SK-N-SH treated with all-trans-retinoic acid at 6 μM for 48 hours (cell line): ENCODE data around the gene ERLIN1.

ENCODE experiments used
- ARNTL ChIP-seq: fragments of 450-650 bp; formaldehyde crosslinking; IDR thresholded peaks from 2 replicates; pipeline ENCODE4 v1.5.0; 2020; ENCODE audit warnings: low read depth, mild to moderate bottlenecking, moderate library complexity, borderline replicate concordance
- BACH2 ChIP-seq: fragments of 250-450 bp; sonication (Bioruptor Pico); IDR thresholded peaks from 2 replicates; pipeline ENCODE4 v1.9.0; 2021; ENCODE audit warnings: mild to moderate bottlenecking, borderline replicate concordance
- CSDC2 ChIP-seq: fragments of 250-450 bp; sonication (Bioruptor Pico); IDR thresholded peaks from 2 replicates; pipeline ENCODE4 v1.5.0; 2020; ENCODE audit warnings: mild to moderate bottlenecking, moderate library complexity
- ESRRG ChIP-seq: fragments of 250-450 bp; sonication (Bioruptor Pico); IDR thresholded peaks from 2 replicates; pipeline ENCODE4 v1.6.1; 2021; ENCODE audit warnings: mild to moderate bottlenecking
- OSR1 ChIP-seq: fragments of 250-450 bp; sonication (Bioruptor Pico); IDR thresholded peaks from 2 replicates; pipeline ENCODE4 v1.8.0; 2022; ENCODE audit warnings: moderate library complexity, mild to moderate bottlenecking, inconsistent platforms
- RARB ChIP-seq: fragments of 250-450 bp; sonication (Bioruptor Pico); IDR thresholded peaks from 2 replicates; pipeline ENCODE4 v1.8.0; 2021; ENCODE audit warnings: mild to moderate bottlenecking, moderate library complexity
- ZFP3 ChIP-seq: fragments of 250-450 bp; sonication (Bioruptor Pico); IDR thresholded peaks from 2 replicates; pipeline ENCODE4 v1.5.0; 2020; ENCODE audit warnings: mild to moderate bottlenecking, moderate library complexity
- ZFP30 ChIP-seq: fragments of 450-650 bp; formaldehyde crosslinking; IDR thresholded peaks from 2 replicates; pipeline ENCODE4 v1.5.0; 2022; ENCODE audit warnings: mild to moderate bottlenecking, moderate library complexity
- ZNF8 ChIP-seq: fragments of 450-650 bp; formaldehyde crosslinking; IDR thresholded peaks from 2 replicates; pipeline ENCODE4 v1.5.0; 2020; ENCODE audit warnings: mild to moderate bottlenecking, moderate library complexity
- TF ChIP-seq, protein P1 (sequence below): fragments of 250-450 bp; sonication (Bioruptor Pico); IDR thresholded peaks from 2 replicates; pipeline ENCODE4 v1.8.0; 2021; ENCODE audit warnings: low read depth, mild to moderate bottlenecking, moderate library complexity, borderline replicate concordance
- TF ChIP-seq, protein P2 (sequence below): fragments of 250-450 bp; sonication (Bioruptor Pico); IDR thresholded peaks from 2 replicates; pipeline ENCODE4 v1.5.0; 2020; ENCODE audit warnings: mild to moderate bottlenecking, moderate library complexity
- TF ChIP-seq, protein P3 (sequence below): fragments of 250-450 bp; sonication (Bioruptor Pico); IDR thresholded peaks from 2 replicates; pipeline ENCODE4 v1.8.0; 2020; ENCODE audit warnings: mild to moderate bottlenecking, moderate library complexity, borderline replicate concordance
- TF ChIP-seq, protein P4 (sequence below): fragments of 250-450 bp; sonication (Bioruptor Pico); IDR thresholded peaks from 2 replicates; pipeline ENCODE4 v1.5.1; 2021; ENCODE audit warnings: mild to moderate bottlenecking, moderate library complexity

GRCh38 chr10:100148353-100149211 is 37.2 kb downstream of the ERLIN1 start:
- TF ChIP-seq CSDC2 (CRISPR knock-in tag) (no peak), ZFP3 (CRISPR knock-in tag) (no peak), ZFP30 (CRISPR knock-in tag) (no peak), BACH2 (CRISPR knock-in tag) (no peak), ARNTL (no peak), OSR1 (no peak), RARB (CRISPR knock-in tag) (no peak), ZNF8 (CRISPR knock-in tag) (no peak), ESRRG (no peak)
- TF ChIP-seq, protein P1, sequence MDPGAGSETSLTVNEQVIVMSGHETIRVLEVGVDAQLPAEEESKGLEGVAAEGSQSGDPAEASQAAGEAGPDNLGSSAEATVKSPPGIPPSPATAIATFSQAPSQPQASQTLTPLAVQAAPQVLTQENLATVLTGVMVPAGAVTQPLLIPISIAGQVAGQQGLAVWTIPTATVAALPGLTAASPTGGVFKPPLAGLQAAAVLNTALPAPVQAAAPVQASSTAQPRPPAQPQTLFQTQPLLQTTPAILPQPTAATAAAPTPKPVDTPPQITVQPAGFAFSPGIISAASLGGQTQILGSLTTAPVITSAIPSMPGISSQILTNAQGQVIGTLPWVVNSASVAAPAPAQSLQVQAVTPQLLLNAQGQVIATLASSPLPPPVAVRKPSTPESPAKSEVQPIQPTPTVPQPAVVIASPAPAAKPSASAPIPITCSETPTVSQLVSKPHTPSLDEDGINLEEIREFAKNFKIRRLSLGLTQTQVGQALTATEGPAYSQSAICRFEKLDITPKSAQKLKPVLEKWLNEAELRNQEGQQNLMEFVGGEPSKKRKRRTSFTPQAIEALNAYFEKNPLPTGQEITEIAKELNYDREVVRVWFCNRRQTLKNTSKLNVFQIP (CRISPR knock-in tag): no peak
- TF ChIP-seq, protein P2, sequence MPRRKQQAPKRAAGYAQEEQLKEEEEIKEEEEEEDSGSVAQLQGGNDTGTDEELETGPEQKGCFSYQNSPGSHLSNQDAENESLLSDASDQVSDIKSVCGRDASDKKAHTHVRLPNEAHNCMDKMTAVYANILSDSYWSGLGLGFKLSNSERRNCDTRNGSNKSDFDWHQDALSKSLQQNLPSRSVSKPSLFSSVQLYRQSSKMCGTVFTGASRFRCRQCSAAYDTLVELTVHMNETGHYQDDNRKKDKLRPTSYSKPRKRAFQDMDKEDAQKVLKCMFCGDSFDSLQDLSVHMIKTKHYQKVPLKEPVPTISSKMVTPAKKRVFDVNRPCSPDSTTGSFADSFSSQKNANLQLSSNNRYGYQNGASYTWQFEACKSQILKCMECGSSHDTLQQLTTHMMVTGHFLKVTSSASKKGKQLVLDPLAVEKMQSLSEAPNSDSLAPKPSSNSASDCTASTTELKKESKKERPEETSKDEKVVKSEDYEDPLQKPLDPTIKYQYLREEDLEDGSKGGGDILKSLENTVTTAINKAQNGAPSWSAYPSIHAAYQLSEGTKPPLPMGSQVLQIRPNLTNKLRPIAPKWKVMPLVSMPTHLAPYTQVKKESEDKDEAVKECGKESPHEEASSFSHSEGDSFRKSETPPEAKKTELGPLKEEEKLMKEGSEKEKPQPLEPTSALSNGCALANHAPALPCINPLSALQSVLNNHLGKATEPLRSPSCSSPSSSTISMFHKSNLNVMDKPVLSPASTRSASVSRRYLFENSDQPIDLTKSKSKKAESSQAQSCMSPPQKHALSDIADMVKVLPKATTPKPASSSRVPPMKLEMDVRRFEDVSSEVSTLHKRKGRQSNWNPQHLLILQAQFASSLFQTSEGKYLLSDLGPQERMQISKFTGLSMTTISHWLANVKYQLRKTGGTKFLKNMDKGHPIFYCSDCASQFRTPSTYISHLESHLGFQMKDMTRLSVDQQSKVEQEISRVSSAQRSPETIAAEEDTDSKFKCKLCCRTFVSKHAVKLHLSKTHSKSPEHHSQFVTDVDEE: no peak
- TF ChIP-seq, protein P3, sequence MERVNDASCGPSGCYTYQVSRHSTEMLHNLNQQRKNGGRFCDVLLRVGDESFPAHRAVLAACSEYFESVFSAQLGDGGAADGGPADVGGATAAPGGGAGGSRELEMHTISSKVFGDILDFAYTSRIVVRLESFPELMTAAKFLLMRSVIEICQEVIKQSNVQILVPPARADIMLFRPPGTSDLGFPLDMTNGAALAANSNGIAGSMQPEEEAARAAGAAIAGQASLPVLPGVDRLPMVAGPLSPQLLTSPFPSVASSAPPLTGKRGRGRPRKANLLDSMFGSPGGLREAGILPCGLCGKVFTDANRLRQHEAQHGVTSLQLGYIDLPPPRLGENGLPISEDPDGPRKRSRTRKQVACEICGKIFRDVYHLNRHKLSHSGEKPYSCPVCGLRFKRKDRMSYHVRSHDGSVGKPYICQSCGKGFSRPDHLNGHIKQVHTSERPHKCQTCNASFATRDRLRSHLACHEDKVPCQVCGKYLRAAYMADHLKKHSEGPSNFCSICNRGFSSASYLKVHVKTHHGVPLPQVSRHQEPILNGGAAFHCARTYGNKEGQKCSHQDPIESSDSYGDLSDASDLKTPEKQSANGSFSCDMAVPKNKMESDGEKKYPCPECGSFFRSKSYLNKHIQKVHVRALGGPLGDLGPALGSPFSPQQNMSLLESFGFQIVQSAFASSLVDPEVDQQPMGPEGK (CRISPR knock-in tag): no peak
- TF ChIP-seq, protein P4, sequence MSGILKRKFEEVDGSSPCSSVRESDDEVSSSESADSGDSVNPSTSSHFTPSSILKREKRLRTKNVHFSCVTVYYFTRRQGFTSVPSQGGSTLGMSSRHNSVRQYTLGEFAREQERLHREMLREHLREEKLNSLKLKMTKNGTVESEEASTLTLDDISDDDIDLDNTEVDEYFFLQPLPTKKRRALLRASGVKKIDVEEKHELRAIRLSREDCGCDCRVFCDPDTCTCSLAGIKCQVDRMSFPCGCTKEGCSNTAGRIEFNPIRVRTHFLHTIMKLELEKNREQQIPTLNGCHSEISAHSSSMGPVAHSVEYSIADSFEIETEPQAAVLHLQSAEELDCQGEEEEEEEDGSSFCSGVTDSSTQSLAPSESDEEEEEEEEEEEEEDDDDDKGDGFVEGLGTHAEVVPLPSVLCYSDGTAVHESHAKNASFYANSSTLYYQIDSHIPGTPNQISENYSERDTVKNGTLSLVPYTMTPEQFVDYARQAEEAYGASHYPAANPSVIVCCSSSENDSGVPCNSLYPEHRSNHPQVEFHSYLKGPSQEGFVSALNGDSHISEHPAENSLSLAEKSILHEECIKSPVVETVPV (CRISPR knock-in tag): no peak
